ENCODE results near the gene TUBGCP6.

Gene TUBGCP6

GRCh38 chr22:50287731-50288130 lies 42.9 kb upstream of the TUBGCP6 start:
- no peak for TF ChIP-seq CTCF (IDR thresholded peaks at IDR 0.05)

- no peak for TF ChIP-seq CTCF (IDR thresholded peaks at IDR 0.05)
These were observed 42.0 kb upstream of the TUBGCP6 start for GRCh38 chr22:50286701-50287318.

GRCh38 chr22:50286275-50286674 lies 41.5 kb upstream of the TUBGCP6 start:
- TF ChIP-seq CTCF (IDR thresholded peaks at IDR 0.05): no peak

GRCh38 chr22:50285568-50286229 lies 40.9 kb upstream of the TUBGCP6 start:
- TF ChIP-seq CTCF (IDR thresholded peaks at IDR 0.05): no peak

- TF ChIP-seq CTCF (IDR thresholded peaks at IDR 0.05): no peak
These were observed 39.7 kb upstream of the TUBGCP6 start for GRCh38 chr22:50284479-50284878.

- no peak for TF ChIP-seq CTCF (IDR thresholded peaks at IDR 0.05)
These were observed 39.0 kb upstream of the TUBGCP6 start for GRCh38 chr22:50283821-50284220.

GRCh38 chr22:50282361-50283155 lies 37.7 kb upstream of the TUBGCP6 start:
- no peak for TF ChIP-seq CTCF (IDR thresholded peaks at IDR 0.05)
